Measurements from ENCODE around the gene GGNBP2.

DNA sequence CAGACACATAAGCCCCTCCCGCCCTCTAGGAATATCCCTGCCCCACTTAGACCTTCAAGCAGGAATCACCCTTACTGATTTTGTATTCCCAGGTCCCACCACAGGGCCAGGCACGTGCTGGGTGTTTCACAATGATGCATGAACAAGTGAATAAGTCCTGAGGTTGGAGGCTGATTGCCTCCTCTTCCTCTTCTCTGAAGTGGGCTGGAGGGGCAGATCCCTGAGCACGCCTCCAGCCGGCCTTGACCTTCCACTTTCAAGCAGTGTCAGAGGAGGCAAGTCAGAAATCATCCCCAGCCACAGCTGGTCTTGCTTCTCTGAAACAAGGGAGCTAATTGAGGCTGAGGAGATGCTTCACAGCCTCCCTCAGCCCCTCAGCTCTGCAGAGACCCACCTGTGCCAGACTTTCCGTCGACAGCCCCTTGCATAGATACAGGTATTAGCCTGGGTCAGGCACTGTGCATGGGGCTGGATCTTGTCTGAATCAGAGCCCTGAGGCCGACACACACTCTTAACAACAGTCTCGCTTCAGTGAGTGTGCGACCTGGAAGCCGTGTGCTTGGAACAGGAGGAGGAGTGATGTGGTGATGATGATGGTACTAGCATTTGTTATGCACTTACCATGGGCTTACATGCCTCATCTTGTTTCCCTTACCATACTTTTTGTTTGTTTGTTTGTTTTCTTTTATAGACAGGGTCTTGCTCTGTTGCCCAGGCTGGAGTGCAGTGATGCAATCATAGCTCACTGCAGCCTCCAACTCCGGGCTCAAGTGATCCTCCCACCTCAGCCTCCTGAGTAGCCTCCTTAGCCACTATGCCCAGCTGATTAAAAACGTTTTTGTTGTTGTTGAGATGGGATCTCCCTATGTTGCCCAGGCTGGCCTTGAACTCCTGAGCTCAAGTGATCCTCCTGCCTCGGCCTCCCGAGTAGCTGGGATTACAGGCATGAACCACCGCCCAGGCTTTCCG is 71.6 kb downstream of the GGNBP2 start:
- TF ChIP-seq TEAD4 (IDR thresholded peaks at IDR 0.05; ENCODE audit: borderline replicate concordance, insufficient read depth) (no peak), GATA2 (CRISPR knock-in tag; IDR thresholded peaks at IDR 0.05) (no peak), GABPA (IDR thresholded peaks at IDR 0.05; ENCODE audit: low read depth) (no peak)
